Measurements from ENCODE around the gene MTG2. TPM values are rescaled to one million over a fixed set of nuclear protein-coding genes. Genes with fewer than 3 reads are reported as not detected.

Gene MTG2
- polyA plus RNA-seq, 1 of the 3 experiments (the other 2 are of a cell fraction): 42.9 TPM

DNA sequence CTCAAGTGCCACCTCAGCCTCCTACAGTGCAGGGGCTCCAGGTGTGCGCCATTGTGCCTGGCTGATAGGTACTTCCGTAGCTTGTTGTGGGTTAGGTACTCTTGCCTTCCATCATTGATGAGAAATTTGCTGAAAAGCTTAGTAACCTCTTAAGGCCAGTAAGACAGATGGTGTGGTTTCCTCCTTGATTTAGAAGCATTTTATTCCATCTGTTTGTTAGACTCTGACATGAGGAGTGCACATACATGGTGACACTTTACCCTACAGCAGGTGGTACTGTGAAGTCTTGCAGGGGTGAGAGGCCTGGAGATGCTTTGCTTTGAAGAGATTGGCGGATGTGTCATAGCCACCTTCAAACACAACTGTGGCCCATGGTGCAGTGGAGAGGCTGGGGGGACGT, 14.8 kb upstream of the MTG2 start:
- H3K79me2 ChIP-seq (ENCODE audit: insufficient read depth): no peaks in the 10 kb centered on the region
- H3K4me1 ChIP-seq (ENCODE audit: control insufficient read depth in 1 of 2, insufficient read depth in 2 of 2, low read depth in 1 of 2, low read length in 1 of 2): no peaks in the 10 kb centered on the region
- no peak overlapping the region for H3K4me3 ChIP-seq (ENCODE audit: low read depth in 2 of 2, low read length in 1 of 2)
- H2AFZ ChIP-seq (ENCODE audit: low read depth): no peak overlapping the region
- H3K9me2 ChIP-seq: no peaks in the 10 kb centered on the region
- H3F3A ChIP-seq (replicated peaks; ENCODE audit: insufficient read depth): no peaks in the 10 kb centered on the region
- H3K27me3 ChIP-seq (ENCODE audit: insufficient read depth): no peaks in the 10 kb centered on the region
- no peaks in the 10 kb centered on the region for H4K20me1 ChIP-seq (ENCODE audit: insufficient read depth)
- no peaks in the 10 kb centered on the region for H3K9me3 ChIP-seq
- TF ChIP-seq, protein P1, sequence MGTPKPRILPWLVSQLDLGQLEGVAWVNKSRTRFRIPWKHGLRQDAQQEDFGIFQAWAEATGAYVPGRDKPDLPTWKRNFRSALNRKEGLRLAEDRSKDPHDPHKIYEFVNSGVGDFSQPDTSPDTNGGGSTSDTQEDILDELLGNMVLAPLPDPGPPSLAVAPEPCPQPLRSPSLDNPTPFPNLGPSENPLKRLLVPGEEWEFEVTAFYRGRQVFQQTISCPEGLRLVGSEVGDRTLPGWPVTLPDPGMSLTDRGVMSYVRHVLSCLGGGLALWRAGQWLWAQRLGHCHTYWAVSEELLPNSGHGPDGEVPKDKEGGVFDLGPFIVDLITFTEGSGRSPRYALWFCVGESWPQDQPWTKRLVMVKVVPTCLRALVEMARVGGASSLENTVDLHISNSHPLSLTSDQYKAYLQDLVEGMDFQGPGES (IDR thresholded peaks at IDR 0.05; ENCODE audit: low read depth, low read length): no peak
- no peak for TF ChIP-seq ELF1 (IDR thresholded peaks at IDR 0.05)
- no peak for TF ChIP-seq POLR2AphosphoS5 (IDR thresholded peaks at IDR 0.05; ENCODE audit: low read depth, low read length)
- no peak for TF ChIP-seq CHD2 (IDR thresholded peaks at IDR 0.05; ENCODE audit: low read length, partially characterized antibody)
- TF ChIP-seq NFIC (IDR thresholded peaks at IDR 0.05; ENCODE audit: borderline replicate concordance): no peak
- TF ChIP-seq, protein P2, sequence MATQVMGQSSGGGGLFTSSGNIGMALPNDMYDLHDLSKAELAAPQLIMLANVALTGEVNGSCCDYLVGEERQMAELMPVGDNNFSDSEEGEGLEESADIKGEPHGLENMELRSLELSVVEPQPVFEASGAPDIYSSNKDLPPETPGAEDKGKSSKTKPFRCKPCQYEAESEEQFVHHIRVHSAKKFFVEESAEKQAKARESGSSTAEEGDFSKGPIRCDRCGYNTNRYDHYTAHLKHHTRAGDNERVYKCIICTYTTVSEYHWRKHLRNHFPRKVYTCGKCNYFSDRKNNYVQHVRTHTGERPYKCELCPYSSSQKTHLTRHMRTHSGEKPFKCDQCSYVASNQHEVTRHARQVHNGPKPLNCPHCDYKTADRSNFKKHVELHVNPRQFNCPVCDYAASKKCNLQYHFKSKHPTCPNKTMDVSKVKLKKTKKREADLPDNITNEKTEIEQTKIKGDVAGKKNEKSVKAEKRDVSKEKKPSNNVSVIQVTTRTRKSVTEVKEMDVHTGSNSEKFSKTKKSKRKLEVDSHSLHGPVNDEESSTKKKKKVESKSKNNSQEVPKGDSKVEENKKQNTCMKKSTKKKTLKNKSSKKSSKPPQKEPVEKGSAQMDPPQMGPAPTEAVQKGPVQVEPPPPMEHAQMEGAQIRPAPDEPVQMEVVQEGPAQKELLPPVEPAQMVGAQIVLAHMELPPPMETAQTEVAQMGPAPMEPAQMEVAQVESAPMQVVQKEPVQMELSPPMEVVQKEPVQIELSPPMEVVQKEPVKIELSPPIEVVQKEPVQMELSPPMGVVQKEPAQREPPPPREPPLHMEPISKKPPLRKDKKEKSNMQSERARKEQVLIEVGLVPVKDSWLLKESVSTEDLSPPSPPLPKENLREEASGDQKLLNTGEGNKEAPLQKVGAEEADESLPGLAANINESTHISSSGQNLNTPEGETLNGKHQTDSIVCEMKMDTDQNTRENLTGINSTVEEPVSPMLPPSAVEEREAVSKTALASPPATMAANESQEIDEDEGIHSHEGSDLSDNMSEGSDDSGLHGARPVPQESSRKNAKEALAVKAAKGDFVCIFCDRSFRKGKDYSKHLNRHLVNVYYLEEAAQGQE (IDR thresholded peaks at IDR 0.05; ENCODE audit: low read depth, low read length): no peak
- TF ChIP-seq MEF2A (IDR thresholded peaks at IDR 0.05; ENCODE audit: borderline replicate concordance, low read depth): no peak
- TF ChIP-seq GABPA (IDR thresholded peaks at IDR 0.05; ENCODE audit: low read depth): no peak
- TF ChIP-seq, protein P3, sequence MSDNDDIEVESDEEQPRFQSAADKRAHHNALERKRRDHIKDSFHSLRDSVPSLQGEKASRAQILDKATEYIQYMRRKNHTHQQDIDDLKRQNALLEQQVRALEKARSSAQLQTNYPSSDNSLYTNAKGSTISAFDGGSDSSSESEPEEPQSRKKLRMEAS (IDR thresholded peaks at IDR 0.05; ENCODE audit: low read depth): no peak
- no peak for TF ChIP-seq YY1 (IDR thresholded peaks at IDR 0.05; ENCODE audit: low read depth)
- no peak for TF ChIP-seq FOXM1 (IDR thresholded peaks at IDR 0.05; ENCODE audit: low read depth)
- TF ChIP-seq, protein P4, sequence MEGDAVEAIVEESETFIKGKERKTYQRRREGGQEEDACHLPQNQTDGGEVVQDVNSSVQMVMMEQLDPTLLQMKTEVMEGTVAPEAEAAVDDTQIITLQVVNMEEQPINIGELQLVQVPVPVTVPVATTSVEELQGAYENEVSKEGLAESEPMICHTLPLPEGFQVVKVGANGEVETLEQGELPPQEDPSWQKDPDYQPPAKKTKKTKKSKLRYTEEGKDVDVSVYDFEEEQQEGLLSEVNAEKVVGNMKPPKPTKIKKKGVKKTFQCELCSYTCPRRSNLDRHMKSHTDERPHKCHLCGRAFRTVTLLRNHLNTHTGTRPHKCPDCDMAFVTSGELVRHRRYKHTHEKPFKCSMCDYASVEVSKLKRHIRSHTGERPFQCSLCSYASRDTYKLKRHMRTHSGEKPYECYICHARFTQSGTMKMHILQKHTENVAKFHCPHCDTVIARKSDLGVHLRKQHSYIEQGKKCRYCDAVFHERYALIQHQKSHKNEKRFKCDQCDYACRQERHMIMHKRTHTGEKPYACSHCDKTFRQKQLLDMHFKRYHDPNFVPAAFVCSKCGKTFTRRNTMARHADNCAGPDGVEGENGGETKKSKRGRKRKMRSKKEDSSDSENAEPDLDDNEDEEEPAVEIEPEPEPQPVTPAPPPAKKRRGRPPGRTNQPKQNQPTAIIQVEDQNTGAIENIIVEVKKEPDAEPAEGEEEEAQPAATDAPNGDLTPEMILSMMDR (IDR thresholded peaks at IDR 0.05): no peak
- TF ChIP-seq FOSL2 (IDR thresholded peaks at IDR 0.05; ENCODE audit: borderline replicate concordance, low read depth): no peak
- no peak for TF ChIP-seq RXRA (IDR thresholded peaks at IDR 0.05; ENCODE audit: borderline replicate concordance, low read depth)
- no peak for TF ChIP-seq MXI1 (IDR thresholded peaks at IDR 0.05; ENCODE audit: low read depth, low read length)
- peaks cover 3 to 31% of the 10 kb centered on the region in 2 experiments for H3K36me3 ChIP-seq (replicated peaks in 1 of 2; ENCODE audit: control insufficient read depth in 1 of 2, insufficient read depth in 2 of 2, low read length in 1 of 2)
- DNase-seq: no peak
- H3K9ac ChIP-seq: no peak overlapping the region
- WGBS (ENCODE audit: low lambda C conversion rate): 90% methylated on average over 4 of the region's 4 CpGs
- ChIA-PET POLR2A (interaction anchor here (0.7 kb wide), 1 partner anchor 21 kb away, joined by 3 read pairs; no protein-coding TSS in a partner anchor), CTCF (interaction anchor here (0.9 kb wide), 1 partner anchor 10 kb away, joined by 4 read pairs; no protein-coding TSS in a partner anchor)
- H3K4me2 ChIP-seq: no peak overlapping the region
- H3K27ac ChIP-seq (ENCODE audit: low read depth in 2 of 2, low read length in 1 of 2): no peak overlapping the region
